K562 (cell line): Measurements from ENCODE around the gene VEGFA. TPM values are rescaled to one million over a fixed set of nuclear protein-coding genes. Genes with fewer than 3 reads are reported as not detected.

Experiments used
- CC2D1A ChIP-seq: fragments of 450-650 bp; IDR thresholded peaks from 2 replicates; pipeline ENCODE4 v1.6.1; 2017; ENCODE audit warnings: mild to moderate bottlenecking
- CEBPG ChIP-seq, 3 experiments: fragments of 200-800 bp in 1 of 3; sonication (Bioruptor generic) in 1 of 3; sonication (generic) in 1 of 3; formaldehyde crosslinking in 1 of 3; IDR thresholded peaks in 2 of 3; conservative IDR thresholded peaks in 1 of 3; 2 replicates each; pipeline versions ENCODE4 v1.6.1 to v1.8.0; 2016 to 2022; ENCODE audit warnings: missing compliant biosample characterization in 2 of 3, missing genetic modification characterization in 2 of 3, mild to moderate bottlenecking in 1 of 3, missing genetic modification reagents in 1 of 3
- EP300 ChIP-seq: IDR thresholded peaks from 2 replicates; pipeline ENCODE4 v1.6.1; 2012; ENCODE audit warnings: low read length, improper control_type of control experiment
- ESRRA ChIP-seq: fragments of 450-650 bp; IDR thresholded peaks from 2 replicates; pipeline ENCODE4 v1.6.1; 2014; ENCODE audit warnings: low read depth, mild to moderate bottlenecking, moderate library complexity, borderline replicate concordance
- FOSL1 ChIP-seq: fragments of 200-800 bp; sonication (Bioruptor generic); conservative IDR thresholded peaks from 2 replicates; pipeline ENCODE4 v1.6.1; 2016; ENCODE audit warnings: missing genetic modification characterization, missing compliant biosample characterization
- KAT7 ChIP-seq: sonication (generic); formaldehyde crosslinking; IDR thresholded peaks from 2 replicates; pipeline ENCODE4 v1.8.0; 2022; ENCODE audit warnings: missing genetic modification reagents, mild to moderate bottlenecking, borderline replicate concordance
- NKRF ChIP-seq: fragments of 450-650 bp; IDR thresholded peaks from 2 replicates; pipeline ENCODE4 v1.6.1; 2016; ENCODE audit warnings: borderline replicate concordance
- PML ChIP-seq: IDR thresholded peaks from 2 replicates; pipeline ENCODE4 v1.6.1; 2012; ENCODE audit warnings: low read length, inconsistent platforms
- POLR2AphosphoS2 ChIP-seq: IDR thresholded peaks from 2 replicates; pipeline ENCODE4 v1.6.1; 2012; ENCODE audit warnings: low read length, improper control_type of control experiment
- SETDB1 ChIP-seq: IDR thresholded peaks from one replicate; pipeline ENCODE4 v1.6.1; 2012; ENCODE audit warnings: low read length, control low read depth, inconsistent platforms
- SRF ChIP-seq, 2 experiments: fragments of 250-450, 450-650 bp in 1 of 2; sonication (Bioruptor Pico) in 1 of 2; sonication (generic) in 1 of 2; formaldehyde crosslinking; IDR thresholded peaks; 2 replicates each; pipeline versions ENCODE4 v1.5.0 to v1.5.1; 2020 to 2022; ENCODE audit warnings: mild to moderate bottlenecking in 1 of 2, missing genetic modification reagents in 1 of 2
- TOE1 ChIP-seq, 2 experiments: fragments of 450-650 bp in 1 of 2; sonication (generic) in 1 of 2; formaldehyde crosslinking in 1 of 2; IDR thresholded peaks; 2 replicates each; pipeline versions ENCODE4 v1.7.1 to v1.8.0; 2016 to 2022; ENCODE audit warnings: borderline replicate concordance in 2 of 2, mild to moderate bottlenecking in 2 of 2, antibody characterized with exemption in 1 of 2, inconsistent platforms in 1 of 2, low read depth in 1 of 2, missing genetic modification reagents in 1 of 2, moderate library complexity in 1 of 2
- UBTF ChIP-seq, 2 experiments: IDR thresholded peaks; 2 replicates each; pipeline ENCODE4 v1.6.1; 2012; ENCODE audit warnings: improper control_type of control experiment in 2 of 2, low read depth in 2 of 2, low read length in 2 of 2, borderline replicate concordance in 1 of 2
- ZBTB26 ChIP-seq: fragments of 450-650 bp; formaldehyde crosslinking; IDR thresholded peaks from 2 replicates; pipeline ENCODE4 v1.4.0; 2022; ENCODE audit warnings: missing genetic modification characterization
- ZKSCAN8 ChIP-seq: fragments of 200-800 bp; sonication (Bioruptor generic); IDR thresholded peaks from 2 replicates; pipeline ENCODE4 v1.6.1; 2016; ENCODE audit warnings: missing genetic modification characterization, missing compliant biosample characterization
- ZNF12 ChIP-seq: sonication (generic); formaldehyde crosslinking; IDR thresholded peaks from 2 replicates; pipeline ENCODE4 v1.4.0; 2020; ENCODE audit warnings: mild to moderate bottlenecking, missing genetic modification reagents
- ZSCAN32 ChIP-seq: fragments of 450-650 bp; formaldehyde crosslinking; IDR thresholded peaks from 2 replicates; pipeline ENCODE4 v1.4.0; 2020; ENCODE audit warnings: mild to moderate bottlenecking, moderate library complexity
- polyA plus RNA-seq, 8 experiments: library from polyadenylated mRNA; depleted of rRNA in 4 of 8; stranded (reverse) in 5 of 8; unstranded in 3 of 8; fragments of >200 nt; fragmentation: Nextera tagmentation in 2 of 8; fragmentation: Illumina TruSeq in 1 of 8; extraction: Ambion mirVana in 2 of 8; extraction: Trizol in 1 of 8; gene quantifications; 2 replicates each; pipeline versions ENCODE4 v1.2.1 to v1.2.3, GENCODE V29; 2011 to 2014; ENCODE audit warnings: inconsistent platforms in 1 of 8, missing spikeins in 1 of 8
- total RNA-seq, 7 experiments: library from RNA; depleted of rRNA in 6 of 7; stranded (reverse); fragments of >200 nt in 6 of 7; fragmentation: Illumina TruSeq in 2 of 7; extraction: Trizol in 2 of 7; gene quantifications; 2 replicates each; pipeline versions ENCODE4 v1.2.1 to v1.2.3, GENCODE V29; 2011 to 2021; ENCODE audit warnings: low replicate concordance in 1 of 7

The VEGFA gene
- total and polyA plus RNA-seq, 9 of the 15 experiments (the other 6 are each of a cell fraction or from before 2014, with no cell fraction given), result 14.0 to 271 (median 124) TPM

- TF ChIP-seq KAT7 (CRISPR knock-in tag), result no peak; the same call in 1 of the 2 replicates
- TF ChIP-seq ESRRA, result peak; percentile 61; the same call in 1 of the 2 replicates
- TF ChIP-seq ZSCAN32 (CRISPR knock-in tag), result 0 out of 2 replicates have a peak, but pooled peaks have one; percentile 56
- 0 out of 2 replicates have a peak, but pooled peaks have one; percentile 64 for TF ChIP-seq ZNF12 (CRISPR knock-in tag)
- TF ChIP-seq NKRF, result peak; percentile 54
- no peak for TF ChIP-seq ZBTB26 (CRISPR knock-in tag)
- 0 out of 2 replicates have a peak, but pooled peaks have one; percentile 22 for TF ChIP-seq EP300
- TF ChIP-seq SETDB1, result no peak
- TF ChIP-seq FOSL1 (tag), result peak; percentile 43; the same call in 1 of the 2 replicates
- TF ChIP-seq UBTF (IDR thresholded peaks at IDR 0.05; ENCODE audit: borderline replicate concordance in 1 of 2, low read depth in 2 of 2, low read length in 2 of 2), result peak in 1 of 2 experiments; percentile 37; a peak in 1 of 4 replicates
- 0 out of 4 replicates have a peak, but pooled peaks of 1 of the 2 experiments have one; percentile 19 for TF ChIP-seq SRF (CRISPR knock-in tag; IDR thresholded peaks at IDR 0.05)
- TF ChIP-seq POLR2AphosphoS2, result no peak
- TF ChIP-seq ZKSCAN8, result no peak
- TF ChIP-seq CC2D1A, result 0 out of 2 replicates have a peak, but pooled peaks have one; percentile 18
- TF ChIP-seq TOE1 (IDR thresholded peaks at IDR 0.05; ENCODE audit: borderline replicate concordance), result peak; percentile 42
- TF ChIP-seq TOE1 (CRISPR knock-in tag; IDR thresholded peaks at IDR 0.05; ENCODE audit: borderline replicate concordance, low read depth), result 0 out of 2 replicates have a peak, but pooled peaks have one; percentile 15
- 0 out of 2 replicates have a peak, but pooled peaks have one; percentile 0 for TF ChIP-seq PML
- TF ChIP-seq CEBPG (CRISPR knock-in tag; IDR thresholded peaks at IDR 0.05), result peak; percentile 90
- TF ChIP-seq CEBPG (tag; conservative IDR thresholded peaks at IDR 0.05 in 1 of 2, IDR thresholded peaks at IDR 0.05 in 1 of 2), result peak; percentile 77 to 88
Observed at GRCh38 chr6:43771858-43772680, 2.1 kb downstream of the VEGFA start (continued).
